GM23248 (cell line): ENCODE measurements around the gene GAS7. TPM values are rescaled to one million over a fixed set of nuclear protein-coding genes. Genes with fewer than 3 reads are reported as not detected.

Experiments used
- DNase-seq: peaks from one replicate; pipeline ENCODE4 v3.0.0-alpha.2; 2015
- H2AFZ ChIP-seq: fragments of 200-600 bp; sonication (generic); 2 replicates; pipeline ENCODE4 v1.6.1; 2016; ENCODE audit warnings: antibody characterized with exemption
- H3F3A ChIP-seq: fragments of 200-600 bp; sonication (generic); 2 replicates; pipeline ENCODE4 v1.6.1; 2016; ENCODE audit warnings: mild to moderate bottlenecking, antibody characterized with exemption, mixed run types; ENCODE audit not compliant: insufficient read depth
- H3K27ac ChIP-seq: fragments of 200-600 bp; sonication (generic); 2 replicates; pipeline ENCODE4 v1.5.1; 2016; ENCODE audit warnings: mild to moderate bottlenecking
- H3K27me3 ChIP-seq: fragments of 200-600 bp; sonication (generic); replicated peaks from 2 replicates; pipeline ENCODE4 v1.6.1; 2016; ENCODE audit warnings: mild to moderate bottlenecking; ENCODE audit not compliant: insufficient read depth
- H3K36me3 ChIP-seq: fragments of 200-600 bp; sonication (generic); 2 replicates; pipeline ENCODE4 v1.6.1; 2016; ENCODE audit warnings: low read depth, mild to moderate bottlenecking
- H3K4me1 ChIP-seq: fragments of 200-600 bp; sonication (generic); 2 replicates; pipeline ENCODE4 v1.6.1; 2016; ENCODE audit warnings: mild to moderate bottlenecking; ENCODE audit not compliant: insufficient read depth
- H3K4me2 ChIP-seq: fragments of 200-600 bp; sonication (generic); one replicate; pipeline ENCODE4 v1.6.1; 2016; ENCODE audit warnings: mild to moderate bottlenecking; ENCODE audit not compliant: unreplicated experiment
- H3K4me3 ChIP-seq: fragments of 200-600 bp; sonication (generic); 2 replicates; pipeline ENCODE4 v1.5.1; 2016; ENCODE audit warnings: mild to moderate bottlenecking
- H3K79me2 ChIP-seq: fragments of 200-600 bp; sonication (generic); 2 replicates; pipeline ENCODE4 v1.6.1; 2016; ENCODE audit warnings: mild to moderate bottlenecking; ENCODE audit not compliant: insufficient read depth
- H3K9ac ChIP-seq: fragments of 200-600 bp; sonication (generic); 2 replicates; pipeline ENCODE4 v1.6.1; 2016; ENCODE audit warnings: mild to moderate bottlenecking
- H3K9me2 ChIP-seq: fragments of 200-600 bp; sonication (generic); 2 replicates; pipeline ENCODE4 v1.6.1; 2016; ENCODE audit warnings: mixed run types, mild to moderate bottlenecking, moderate library complexity; ENCODE audit not compliant: insufficient read depth
- H3K9me3 ChIP-seq: fragments of 200-600 bp; sonication (generic); one replicate; pipeline ENCODE4 v1.6.1; 2017; ENCODE audit warnings: low read depth
- H4K20me1 ChIP-seq: fragments of 200-600 bp; sonication (generic); 2 replicates; pipeline ENCODE4 v1.6.0; 2016; ENCODE audit not compliant: insufficient read depth
- EZH2 ChIP-seq: fragments of 200-600 bp; sonication (generic); IDR thresholded peaks from 2 replicates; pipeline ENCODE4 v1.6.1; 2018; ENCODE audit warnings: antibody characterized with exemption, mild to moderate bottlenecking; ENCODE audit not compliant: insufficient read depth, poor library complexity, severe bottlenecking
- EZH2phosphoT487 ChIP-seq: fragments of 200-600 bp; sonication (generic); IDR thresholded peaks from 2 replicates; pipeline ENCODE4 v1.6.1; 2018; ENCODE audit warnings: antibody characterized with exemption, moderate library complexity, mild to moderate bottlenecking, low read depth; ENCODE audit not compliant: insufficient read depth
- WGBS, 2 experiments: methylation state at CpG; one replicate each; pipeline ENCODE4 v1.1.6; 2015 to 2017; ENCODE audit warnings: low lambda C conversion rate in 2 of 2, low coverage in 1 of 2; ENCODE audit errors: missing lambda C conversion rate in 2 of 2; 5-methylcytosine and 5-hydroxymethylcytosine counted together
- in situ Hi-C: fragments of 300-500 bp; cut with MboI; formaldehyde crosslinking; loops from 2 replicates; pipeline ENCODE4 v1.15.0; 2020
- polyA plus RNA-seq: library from polyadenylated mRNA; unstranded; fragments of >200 nt; fragmentation: Nextera tagmentation; extraction: Ambion mirVana; gene quantifications from 2 replicates; pipeline ENCODE4 v1.2.1, GENCODE V29; 2016
- total RNA-seq: library from RNA; depleted of rRNA; stranded (reverse); fragments of >200 nt; shearing (Covaris generic); gene quantifications from 2 replicates; pipeline ENCODE4 v1.2.3, GENCODE V29; 2014

Gene GAS7
- total and polyA plus RNA-seq, 2 experiments from 2014 or later: 6.7 to 13.4 TPM

GRCh38 chr17:10135539-10136257 is 62.7 kb downstream of the GAS7 start:
- Histone ChIP-seq H3F3A (peaks cover 19% of the 10 kb centered on the region), H3K4me2 (peak overlapping the region; percentile 83), H3K79me2 (0 out of 2 replicates have a peak, but pooled peaks cover 9% of the 10 kb centered on the region), H3K9me3 (no peaks in the 10 kb centered on the region), H3K9ac (peak overlapping the region; percentile 68), H3K27me3 (no peaks in the 10 kb centered on the region), H2AFZ (peak overlapping the region; percentile 74), H3K4me3 (peak overlapping the region; percentile 52), H3K27ac (peak overlapping the region; percentile 82), H3K9me2 (no peaks in the 10 kb centered on the region), H3K4me1 (peaks cover 21% of the 10 kb centered on the region), H3K36me3 (no peaks in the 10 kb centered on the region), H4K20me1 (no peaks in the 10 kb centered on the region)
- in situ Hi-C loops: no loop called here
- WGBS, 2 experiments: 19 to 21% methylated on average over 12 of the region's 12 CpGs
- DNase-seq: peak; percentile 91
- TF ChIP-seq EZH2phosphoT487 (no peak), EZH2 (no peak)

GRCh38 chr17:10130677-10131076 is 67.7 kb downstream of the GAS7 start:
- 65 to 79% methylated on average over 5 of the region's 5 CpGs for WGBS, 2 experiments
- peak; percentile 39 for DNase-seq
- TF ChIP-seq EZH2phosphoT487: no peak
- H3K4me3 ChIP-seq: no peak overlapping the region
- H4K20me1 ChIP-seq: no peaks in the 10 kb centered on the region
- no peaks in the 10 kb centered on the region for H3K79me2 ChIP-seq
- peak overlapping the region; percentile 29 for H3K27ac ChIP-seq
- peaks cover 58% of the 10 kb centered on the region for H3K4me1 ChIP-seq
- H3K4me2 ChIP-seq: peak overlapping the region; percentile 19
- H3K9me2 ChIP-seq: no peaks in the 10 kb centered on the region
- H3K9me3 ChIP-seq: no peaks in the 10 kb centered on the region
- H2AFZ ChIP-seq: no peak overlapping the region
- in situ Hi-C loops: no loop called here
- H3K9ac ChIP-seq: no peak overlapping the region
- H3K36me3 ChIP-seq: no peaks in the 10 kb centered on the region
- H3K27me3 ChIP-seq: no peaks in the 10 kb centered on the region
- H3F3A ChIP-seq: peaks cover 48% of the 10 kb centered on the region

GRCh38 chr17:10130263-10130662 is 68.1 kb downstream of the GAS7 start:
- Histone ChIP-seq H3K9me2 (no peaks in the 10 kb centered on the region), H3K4me3 (no peak overlapping the region), H3K9ac (no peak overlapping the region), H2AFZ (no peak overlapping the region), H3K36me3 (no peaks in the 10 kb centered on the region), H3K79me2 (no peaks in the 10 kb centered on the region), H4K20me1 (no peaks in the 10 kb centered on the region), H3F3A (peaks cover 44% of the 10 kb centered on the region), H3K4me2 (peak overlapping the region; percentile 19), H3K27me3 (no peaks in the 10 kb centered on the region), H3K9me3 (no peaks in the 10 kb centered on the region), H3K27ac (peak overlapping the region; percentile 29), H3K4me1 (peaks cover 58% of the 10 kb centered on the region)
- TF ChIP-seq EZH2phosphoT487 (no peak), EZH2 (no peak)
- in situ Hi-C loops: no loop called here
- DNase-seq: peak; percentile 70
- 23 to 43% methylated on average over 5 of the region's 5 CpGs for WGBS, 2 experiments

- peaks cover 41% of the 10 kb centered on the region for H3F3A ChIP-seq
- peak; percentile 98 for DNase-seq
- peak overlapping the region; percentile 98 for H3K27ac ChIP-seq
- WGBS, 2 experiments: 1% methylated on average over 16 to 19 of the region's 19 CpGs
- H3K4me1 ChIP-seq: peaks cover 55% of the 10 kb centered on the region
- H3K36me3 ChIP-seq: no peaks in the 10 kb centered on the region
- TF ChIP-seq EZH2: no peak
- TF ChIP-seq EZH2phosphoT487: no peak
- no peaks in the 10 kb centered on the region for H3K9me2 ChIP-seq
- peak overlapping the region; percentile 62 for H3K4me3 ChIP-seq
- no peaks in the 10 kb centered on the region for H3K9me3 ChIP-seq
- no peaks in the 10 kb centered on the region for H3K27me3 ChIP-seq
- peak overlapping the region; percentile 83 for H3K4me2 ChIP-seq
- peak overlapping the region; percentile 70 for H2AFZ ChIP-seq
- no peaks in the 10 kb centered on the region for H3K79me2 ChIP-seq
- H4K20me1 ChIP-seq: no peaks in the 10 kb centered on the region
- in situ Hi-C loops: no loop called here
- H3K9ac ChIP-seq: peak overlapping the region; percentile 85
These were observed 70.5 kb downstream of the GAS7 start for GRCh38 chr17:10127819-10128425.
